OCI-M2 (cell line): ENCODE data around the gene PUM1.

Source experiments
- DNase-seq: peaks from one replicate; lab custom pipeline; 2025; ENCODE audit not compliant: unreplicated experiment; lab: John Stamatoyannopoulos, UW

Gene PUM1

GRCh38 chr1:30908316-30908695 lies 157.2 kb downstream of the PUM1 start:
- no peak for DNase-seq

GRCh38 chr1:30907481-30908315 lies 157.8 kb downstream of the PUM1 start:
- no peak for DNase-seq

- DNase-seq: no peak
Measured at GRCh38 chr1:30906631-30907441, 158.7 kb downstream of the PUM1 start.

- no peak for DNase-seq
Measured at GRCh38 chr1:30905916-30906620, 159.4 kb downstream of the PUM1 start.

- no peak for DNase-seq
Measured at GRCh38 chr1:30905403-30905802, 160.1 kb downstream of the PUM1 start.

GRCh38 chr1:30904962-30905335 lies 160.6 kb downstream of the PUM1 start:
- DNase-seq: no peak

GRCh38 chr1:30904191-30904961 lies 161.1 kb downstream of the PUM1 start:
- no peak for DNase-seq

GRCh38 chr1:30903343-30904034 lies 162.0 kb downstream of the PUM1 start:
- DNase-seq: no peak

- DNase-seq: no peak
Measured at GRCh38 chr1:30902593-30903290, 162.8 kb downstream of the PUM1 start.

GRCh38 chr1:30901798-30902581 lies 163.5 kb downstream of the PUM1 start:
- DNase-seq: no peak

GRCh38 chr1:30900931-30901560 lies 164.5 kb downstream of the PUM1 start:
- no peak for DNase-seq

- no peak for DNase-seq
Measured at GRCh38 chr1:30900486-30900885, 165.0 kb downstream of the PUM1 start.

GRCh38 chr1:30899577-30900389 lies 165.7 kb downstream of the PUM1 start:
- DNase-seq: no peak

- no peak for DNase-seq
Measured at GRCh38 chr1:30898031-30898815, 167.3 kb downstream of the PUM1 start.

GRCh38 chr1:30896905-30897304 lies 168.6 kb downstream of the PUM1 start:
- DNase-seq: no peak

- no peak for DNase-seq
Measured at GRCh38 chr1:30895944-30896660, 169.4 kb downstream of the PUM1 start.
